Testis (tissue), 2 donors: ENCODE measurements around the gene FRYL.

Experiments
- POLR2A ChIP-seq: fragments of 450-650 bp; IDR thresholded peaks from one replicate; pipeline ENCODE4 v1.6.1; 2017; ENCODE audit warnings: antibody characterized with exemption, mild to moderate bottlenecking, moderate library complexity
- TF ChIP-seq, protein P1 (sequence below), 3 experiments: fragments of 450-650 bp in 2 of 3; fragments of 200-600 bp in 1 of 3; sonication (generic) in 1 of 3; IDR thresholded peaks; one replicate each; pipeline ENCODE4 v1.5.1; 2016 to 2019; ENCODE audit warnings: antibody characterized with exemption in 3 of 3, mild to moderate bottlenecking in 2 of 3, moderate library complexity in 1 of 3

DNA sequence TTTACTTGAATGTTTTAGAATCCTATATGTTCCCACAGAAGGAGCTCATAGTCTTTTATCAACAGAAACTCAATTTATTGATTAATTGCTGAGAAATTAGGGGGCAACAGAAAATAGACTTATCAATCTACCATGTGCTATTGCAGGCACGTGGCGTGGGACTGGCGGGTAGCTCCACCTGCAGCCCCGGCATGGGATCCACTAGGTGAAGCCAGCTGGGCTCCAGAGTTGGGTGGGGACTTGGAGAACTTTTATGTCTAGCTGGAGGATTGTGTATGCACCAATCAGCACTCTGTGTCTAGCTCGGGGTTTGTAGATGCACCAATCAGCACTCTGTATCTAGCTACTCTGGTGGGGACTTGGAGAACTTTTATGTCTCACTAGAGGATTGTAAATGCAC is 47.5 kb upstream of the FRYL start:
- TF ChIP-seq, protein P1, sequence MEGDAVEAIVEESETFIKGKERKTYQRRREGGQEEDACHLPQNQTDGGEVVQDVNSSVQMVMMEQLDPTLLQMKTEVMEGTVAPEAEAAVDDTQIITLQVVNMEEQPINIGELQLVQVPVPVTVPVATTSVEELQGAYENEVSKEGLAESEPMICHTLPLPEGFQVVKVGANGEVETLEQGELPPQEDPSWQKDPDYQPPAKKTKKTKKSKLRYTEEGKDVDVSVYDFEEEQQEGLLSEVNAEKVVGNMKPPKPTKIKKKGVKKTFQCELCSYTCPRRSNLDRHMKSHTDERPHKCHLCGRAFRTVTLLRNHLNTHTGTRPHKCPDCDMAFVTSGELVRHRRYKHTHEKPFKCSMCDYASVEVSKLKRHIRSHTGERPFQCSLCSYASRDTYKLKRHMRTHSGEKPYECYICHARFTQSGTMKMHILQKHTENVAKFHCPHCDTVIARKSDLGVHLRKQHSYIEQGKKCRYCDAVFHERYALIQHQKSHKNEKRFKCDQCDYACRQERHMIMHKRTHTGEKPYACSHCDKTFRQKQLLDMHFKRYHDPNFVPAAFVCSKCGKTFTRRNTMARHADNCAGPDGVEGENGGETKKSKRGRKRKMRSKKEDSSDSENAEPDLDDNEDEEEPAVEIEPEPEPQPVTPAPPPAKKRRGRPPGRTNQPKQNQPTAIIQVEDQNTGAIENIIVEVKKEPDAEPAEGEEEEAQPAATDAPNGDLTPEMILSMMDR (IDR thresholded peaks at IDR 0.05) = no peak
- no peak for TF ChIP-seq POLR2A
